AG10803 (cell line): ENCODE data around the gene PCGF5.

Experiments
- DNase-seq: peaks from one replicate; pipeline ENCODE4 v3.0.0; 2010; ENCODE audit warnings: low read depth
- H3K4me3 ChIP-seq: 2 replicates; pipeline ENCODE4 v1.5.1; 2011; ENCODE audit warnings: mild to moderate bottlenecking, low read length, control low read depth
- CTCF ChIP-seq: conservative IDR thresholded peaks from 2 replicates; pipeline ENCODE4 v1.5.1; 2011; ENCODE audit warnings: mild to moderate bottlenecking, low read length, control low read depth, inconsistent platforms

The PCGF5 gene

DNA sequence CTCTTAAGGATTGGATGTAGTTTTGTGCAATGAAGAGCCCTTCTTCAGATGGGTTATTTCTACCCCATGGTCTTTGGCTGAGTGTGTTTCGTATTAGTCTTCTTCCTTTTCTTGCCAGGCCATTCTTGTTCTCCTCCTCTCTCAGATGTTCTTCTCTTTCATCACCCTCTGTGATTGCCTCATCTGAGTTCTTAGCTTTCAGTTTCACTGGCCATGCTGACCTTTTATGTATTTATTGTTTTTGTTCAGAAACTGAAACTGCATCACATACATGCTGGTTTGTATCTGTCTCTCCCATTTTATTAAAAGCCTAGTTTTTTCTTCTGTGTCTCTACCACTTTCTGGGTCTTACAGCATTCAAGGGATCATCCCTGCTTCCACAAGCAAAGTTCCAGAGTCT, 21.7 kb upstream of the PCGF5 start:
- H3K4me3 ChIP-seq = peak overlapping the region; percentile 23; the same call in 1 of the 2 replicates
- DNase-seq = peak; percentile 88
- no peak for TF ChIP-seq CTCF

GRCh38 chr10:91200314-91201212, 19.9 kb upstream of the PCGF5 start:
- no peak for DNase-seq
- H3K4me3 ChIP-seq = no peak overlapping the region
- no peak for TF ChIP-seq CTCF

DNA sequence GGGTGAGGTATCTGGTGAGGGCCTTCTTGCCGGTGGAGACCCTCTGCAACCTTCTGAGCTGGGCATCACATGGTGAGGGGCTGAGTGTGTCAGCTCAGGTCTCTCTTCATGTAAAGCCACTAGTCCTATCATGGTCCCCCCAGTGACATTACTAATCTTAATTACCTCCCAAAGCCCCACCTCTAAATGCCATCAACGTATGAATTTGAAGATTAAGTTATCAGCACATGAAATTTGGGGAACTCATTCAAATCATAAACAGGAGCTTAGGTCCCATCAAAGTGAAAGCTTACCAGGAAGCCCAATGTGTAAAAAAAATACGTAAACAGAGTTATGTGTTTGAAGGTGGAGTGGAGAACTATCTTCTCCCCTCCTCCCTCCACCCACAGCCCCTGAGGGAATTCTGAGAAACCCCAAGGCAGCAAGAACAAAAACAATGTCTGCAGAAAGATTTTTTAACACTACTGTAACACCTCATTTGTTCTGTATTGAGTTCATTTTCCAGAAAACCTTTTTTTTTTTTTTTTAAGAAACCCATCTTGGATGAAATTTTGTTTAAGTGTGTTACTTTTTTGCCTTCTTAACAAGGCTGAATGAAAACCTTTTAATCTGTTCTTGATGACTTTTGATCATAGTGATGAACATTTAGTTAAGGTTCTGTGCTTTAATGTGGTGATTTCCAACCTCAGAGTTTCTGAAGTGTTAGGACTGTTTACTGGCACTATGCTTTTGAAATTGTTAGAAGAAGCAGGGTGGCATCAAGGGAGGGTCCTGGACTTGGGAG, 19.1 kb upstream of the PCGF5 start:
- TF ChIP-seq CTCF = no peak
- H3K4me3 ChIP-seq = no peak overlapping the region
- no peak for DNase-seq

DNA sequence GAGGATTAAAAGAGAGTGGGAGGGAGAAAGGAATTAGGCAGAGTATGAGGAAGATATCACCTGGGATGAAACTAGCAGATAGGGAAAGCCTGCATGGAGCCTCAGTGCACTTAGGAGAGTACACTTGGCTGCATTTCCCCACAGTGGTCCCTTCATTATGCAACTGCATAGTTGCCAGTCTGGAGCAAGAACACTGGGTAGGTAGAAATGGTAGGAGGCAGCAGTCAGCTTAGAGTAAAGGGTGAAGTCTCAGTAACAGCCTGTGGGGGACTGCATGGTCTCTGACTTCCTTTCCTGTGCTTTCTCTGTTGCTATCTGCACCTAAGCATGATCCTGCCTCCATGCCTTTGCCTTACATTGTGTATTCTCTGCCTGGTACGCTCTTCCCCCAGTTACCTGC, 14.0 kb upstream of the PCGF5 start:
- DNase-seq = no peak
- H3K4me3 ChIP-seq = no peak overlapping the region

DNA sequence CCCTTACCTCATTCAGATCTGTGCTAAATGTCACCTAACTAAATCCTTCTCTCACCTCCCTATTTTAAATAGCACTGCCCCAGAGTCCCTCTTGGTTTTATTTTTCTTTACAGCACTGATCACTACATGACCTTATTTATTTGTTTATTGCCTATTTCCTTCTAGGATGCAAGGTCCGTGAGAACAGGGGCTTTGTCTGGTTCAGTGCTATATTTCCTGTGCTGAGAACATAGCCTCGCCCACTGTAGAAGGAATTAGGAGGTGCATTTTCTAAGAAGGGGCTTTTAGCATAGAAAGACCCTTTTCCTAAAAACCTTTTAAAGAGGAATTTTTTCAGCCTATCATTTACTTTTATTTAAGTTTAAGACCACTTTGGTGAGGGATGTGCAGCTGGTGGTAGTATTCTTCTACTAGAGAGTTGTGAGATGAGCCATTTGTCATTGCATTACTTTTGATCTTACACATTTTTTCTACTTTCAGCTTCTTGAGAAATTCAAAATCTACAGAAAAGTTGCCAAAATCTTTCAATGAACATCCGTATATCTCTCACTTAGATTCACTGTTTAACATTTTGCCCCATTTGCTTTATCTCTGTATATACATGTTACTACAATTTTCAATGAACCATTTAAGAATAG, 13.5 kb upstream of the PCGF5 start:
- no peak for DNase-seq
- H3K4me3 ChIP-seq = no peak overlapping the region
- no peak for TF ChIP-seq CTCF

More for the DNA sequence above, 14.0 kb upstream of the PCGF5 start:
- TF ChIP-seq CTCF = no peak

- peak; percentile 19; the same call in 1 of the 2 replicates for TF ChIP-seq CTCF
- no peak for DNase-seq
- H3K4me3 ChIP-seq = no peak overlapping the region
These were observed 11.8 kb upstream of the PCGF5 start for GRCh38 chr10:91208642-91209041.
